ENCODE data around the gene LRTM2. TPM values are rescaled to one million over a fixed set of nuclear protein-coding genes. Genes with fewer than 3 reads are reported as not detected.

The LRTM2 gene
- total RNA-seq, 2 experiments from 2014 or later = not detected

DNA sequence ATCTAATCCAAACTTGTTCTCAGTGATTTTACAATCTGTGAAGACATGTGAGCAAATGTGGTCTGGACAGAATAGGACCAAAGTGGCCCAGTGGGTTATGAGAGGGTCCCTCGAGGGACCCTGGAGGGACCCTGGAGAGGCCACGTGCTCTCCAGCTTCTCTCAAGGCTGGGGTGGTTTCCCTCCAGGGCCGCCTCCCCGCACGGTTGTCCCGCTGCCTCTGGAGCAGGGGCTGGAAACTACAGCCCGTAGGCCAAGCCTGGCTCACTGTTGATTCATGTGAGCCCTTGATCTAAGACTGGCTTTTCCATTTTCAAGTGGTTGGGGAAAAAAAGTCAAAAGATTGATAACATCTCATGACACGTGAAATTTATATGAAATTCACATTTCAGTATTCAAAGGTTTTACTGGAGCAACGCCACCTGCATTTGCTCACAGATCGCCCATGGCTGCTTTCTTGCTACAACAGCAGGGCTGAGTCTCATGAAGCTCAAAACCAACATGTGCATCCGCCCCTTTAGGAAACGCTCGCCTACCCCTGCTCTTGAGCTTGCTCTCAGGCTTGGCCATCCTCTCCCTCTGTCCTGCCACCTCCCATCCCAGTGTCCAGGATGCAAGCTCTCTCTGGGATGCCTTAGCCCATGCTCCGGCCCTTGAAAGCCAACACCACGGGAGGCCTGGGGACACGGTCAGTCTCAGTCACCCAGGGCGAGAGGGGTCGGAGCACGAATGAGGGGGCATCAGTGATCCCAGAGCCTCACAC lies 12.1 kb upstream of the LRTM2 start:
- CTCF ChIA-PET = interaction anchor here (0.6 to 1.3 kb wide), 2 partner anchors 17 to 1265 kb away, joined by 3 to 4 read pairs; no protein-coding TSS in a partner anchor
- no peak for DNase-seq
- H3K4me3 Mint-ChIP-seq = no peak overlapping the region
- peaks cover 11% of the 10 kb centered on the region for H3K4me1 Mint-ChIP-seq (ENCODE audit: low read depth)
- intact Hi-C loops (cut with micrococcal nuclease) = no loop called here
- H3K27ac Mint-ChIP-seq = no peak overlapping the region
- no peaks in the 10 kb centered on the region for H3K27me3 Mint-ChIP-seq (ENCODE audit: low read depth)
- no peaks in the 10 kb centered on the region for H3K36me3 Mint-ChIP-seq (ENCODE audit: low read depth)
- no peaks in the 10 kb centered on the region for H3K9me3 Mint-ChIP-seq

DNA sequence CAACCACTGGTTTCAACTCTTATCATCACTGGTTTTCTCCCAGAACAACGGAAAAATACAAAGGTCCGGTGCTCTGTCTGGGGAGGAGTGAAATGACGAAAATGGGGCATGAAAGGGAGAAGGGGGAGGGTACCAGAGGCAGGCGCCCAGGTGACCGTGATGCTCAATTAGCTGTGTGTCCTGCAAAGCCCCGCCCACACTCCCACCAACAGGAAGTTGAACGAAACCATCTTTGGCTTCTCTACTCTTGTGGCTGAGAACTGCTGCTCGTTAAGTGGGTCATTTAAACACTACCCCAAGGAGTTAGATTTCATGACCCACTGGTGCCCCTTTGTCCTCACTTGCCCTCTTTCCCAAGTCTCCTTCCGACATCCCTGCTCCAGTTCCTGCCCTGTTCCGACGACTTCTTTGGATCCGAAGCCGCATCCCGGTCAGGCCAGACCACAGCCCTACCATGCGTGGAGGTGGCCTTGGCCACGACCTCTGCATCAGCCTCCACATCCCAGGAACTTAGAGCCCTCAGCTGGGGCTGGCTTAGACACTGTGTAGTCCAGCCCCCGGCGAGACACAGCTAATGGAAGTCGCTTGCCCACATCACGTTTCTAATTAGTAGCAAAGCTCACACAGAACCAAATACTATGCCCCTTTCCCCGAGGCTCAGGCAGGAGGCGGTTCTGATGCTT lies 11.4 kb upstream of the LRTM2 start:
- DNase-seq = no peak
- Mint-ChIP-seq H3K4me1 (ENCODE audit: low read depth) (peaks cover 11% of the 10 kb centered on the region), H3K36me3 (ENCODE audit: low read depth) (no peaks in the 10 kb centered on the region), H3K27ac (no peak overlapping the region), H3K27me3 (ENCODE audit: low read depth) (no peaks in the 10 kb centered on the region), H3K4me3 (no peak overlapping the region), H3K9me3 (no peaks in the 10 kb centered on the region)
- intact Hi-C loops (cut with micrococcal nuclease) = no loop called here
- CTCF ChIA-PET = interaction anchor here (0.6 to 1.3 kb wide), 3 partner anchors 17 to 1264 kb away, joined by 3 to 4 read pairs (median 3); no protein-coding TSS in a partner anchor

DNA sequence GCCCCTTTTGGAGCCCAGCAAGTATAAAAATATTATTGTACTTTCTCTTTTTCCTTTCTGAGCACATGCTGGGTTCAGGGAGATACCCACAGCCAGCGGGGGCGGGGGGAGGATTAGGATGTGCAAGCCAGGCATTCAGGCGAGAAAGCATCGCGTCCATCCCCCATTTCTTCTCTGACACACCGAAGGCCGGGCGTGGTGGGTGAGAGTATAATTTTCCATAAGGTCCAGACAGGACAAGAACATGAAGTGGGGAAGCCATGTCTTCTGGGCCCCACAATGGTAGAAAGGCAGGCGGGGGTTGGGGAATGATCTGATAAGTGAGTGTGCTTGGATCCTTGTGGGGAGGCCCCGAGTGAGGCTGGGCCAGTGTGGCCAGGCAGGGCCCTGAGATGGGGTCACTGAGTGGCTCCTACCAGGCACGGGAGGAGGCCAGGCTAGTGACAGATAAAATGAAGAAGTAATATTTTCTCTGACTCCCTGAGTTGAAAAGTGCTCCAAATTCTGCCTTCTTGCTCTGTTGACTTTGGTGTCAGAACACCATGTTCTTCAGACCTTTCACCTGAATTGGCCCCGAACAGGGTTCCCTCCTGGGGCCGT lies 10.7 kb upstream of the LRTM2 start:
- no peaks in the 10 kb centered on the region for H3K9me3 Mint-ChIP-seq
- H3K4me1 Mint-ChIP-seq (ENCODE audit: low read depth) = peaks cover 7% of the 10 kb centered on the region
- peaks cover 2% of the 10 kb centered on the region for H3K27me3 Mint-ChIP-seq (ENCODE audit: low read depth)
- intact Hi-C loops (cut with micrococcal nuclease) = no loop called here
- CTCF ChIA-PET = interaction anchor here (0.6 kb wide), 1 partner anchor 17 kb away, joined by 3 read pairs; no protein-coding TSS in a partner anchor
- H3K27ac Mint-ChIP-seq = no peak overlapping the region
- H3K36me3 Mint-ChIP-seq (ENCODE audit: low read depth) = no peaks in the 10 kb centered on the region
- H3K4me3 Mint-ChIP-seq = no peak overlapping the region
- DNase-seq = no peak

DNA sequence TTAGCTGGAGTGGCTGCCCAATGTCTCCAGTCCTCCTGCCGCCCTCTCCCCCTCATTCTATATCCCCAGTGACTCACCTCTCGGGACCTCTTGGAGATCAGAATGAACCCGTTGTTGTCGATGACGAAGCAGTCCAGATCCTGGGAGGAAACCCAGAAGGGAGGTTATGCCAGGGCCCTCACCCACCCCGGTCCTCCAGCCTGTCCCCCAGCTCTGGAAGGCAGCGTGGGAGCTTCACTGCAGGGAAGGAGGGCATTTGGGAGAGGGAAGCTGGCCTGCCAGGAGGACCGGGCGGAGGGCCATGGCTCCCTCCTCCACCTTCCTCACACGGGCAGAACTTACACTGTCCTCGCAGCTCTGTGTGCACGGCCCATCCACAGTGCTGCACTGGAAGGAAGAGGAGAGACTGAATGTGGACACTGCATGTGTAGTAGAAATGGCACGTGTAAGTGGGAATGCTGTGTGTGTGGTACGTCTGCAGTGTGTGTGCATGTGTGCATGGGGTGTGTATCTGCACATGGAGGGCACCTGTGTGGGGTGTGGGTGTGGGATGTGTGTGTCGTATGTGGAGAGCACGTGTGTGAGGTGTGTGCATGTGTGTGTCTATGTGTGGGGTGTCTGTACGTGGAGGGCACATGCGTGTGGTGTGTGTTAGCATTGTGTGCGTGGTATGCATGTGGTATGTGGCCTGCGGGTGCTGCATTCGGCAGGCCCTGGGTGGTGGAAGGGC lies 10.0 kb upstream of the LRTM2 start:
- Mint-ChIP-seq H3K4me3 (peak overlapping the region; percentile 15), H3K4me1 (ENCODE audit: low read depth) (peaks cover 5% of the 10 kb centered on the region), H3K9me3 (no peaks in the 10 kb centered on the region), H3K27ac (peak overlapping the region; percentile 16), H3K27me3 (ENCODE audit: low read depth) (peaks cover 2% of the 10 kb centered on the region), H3K36me3 (ENCODE audit: low read depth) (no peaks in the 10 kb centered on the region)
- CTCF ChIA-PET = interaction anchor here (0.6 kb wide), 1 partner anchor 129 kb away, joined by 3 read pairs; no protein-coding TSS in a partner anchor
- no peak for DNase-seq
- intact Hi-C loops (cut with micrococcal nuclease) = no loop called here

DNA sequence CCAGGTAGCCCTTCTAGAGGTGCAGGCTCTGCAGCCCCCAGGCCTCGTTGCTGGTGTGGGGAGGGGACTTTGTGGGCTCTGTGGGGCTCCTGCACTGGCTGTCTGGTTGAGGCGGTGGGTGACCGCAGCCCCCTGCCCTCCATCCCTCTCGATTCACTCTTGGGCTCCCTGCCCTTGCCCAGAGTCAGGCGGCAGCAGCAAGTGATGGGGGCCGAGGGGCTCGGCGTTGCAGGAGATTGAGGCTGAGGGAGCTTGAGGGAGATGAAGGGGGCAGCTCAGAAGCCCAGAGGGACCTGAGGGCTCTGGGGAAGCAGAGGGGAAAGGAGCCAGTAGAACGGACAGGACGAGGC lies 9.5 kb upstream of the LRTM2 start:
- no peaks in the 10 kb centered on the region for H3K36me3 Mint-ChIP-seq (ENCODE audit: low read depth)
- H3K27me3 Mint-ChIP-seq (ENCODE audit: low read depth) = peaks cover 2% of the 10 kb centered on the region
- H3K27ac Mint-ChIP-seq = peak overlapping the region; percentile 46
- CTCF ChIA-PET = interaction anchor here (0.6 kb wide), 1 partner anchor 129 kb away, joined by 3 read pairs; no protein-coding TSS in a partner anchor
- no peaks in the 10 kb centered on the region for H3K9me3 Mint-ChIP-seq
- intact Hi-C loops (cut with micrococcal nuclease) = no loop called here
- peak overlapping the region; percentile 46 for H3K4me3 Mint-ChIP-seq
- H3K4me1 Mint-ChIP-seq (ENCODE audit: low read depth) = peaks cover 5% of the 10 kb centered on the region
- DNase-seq = no peak

DNA sequence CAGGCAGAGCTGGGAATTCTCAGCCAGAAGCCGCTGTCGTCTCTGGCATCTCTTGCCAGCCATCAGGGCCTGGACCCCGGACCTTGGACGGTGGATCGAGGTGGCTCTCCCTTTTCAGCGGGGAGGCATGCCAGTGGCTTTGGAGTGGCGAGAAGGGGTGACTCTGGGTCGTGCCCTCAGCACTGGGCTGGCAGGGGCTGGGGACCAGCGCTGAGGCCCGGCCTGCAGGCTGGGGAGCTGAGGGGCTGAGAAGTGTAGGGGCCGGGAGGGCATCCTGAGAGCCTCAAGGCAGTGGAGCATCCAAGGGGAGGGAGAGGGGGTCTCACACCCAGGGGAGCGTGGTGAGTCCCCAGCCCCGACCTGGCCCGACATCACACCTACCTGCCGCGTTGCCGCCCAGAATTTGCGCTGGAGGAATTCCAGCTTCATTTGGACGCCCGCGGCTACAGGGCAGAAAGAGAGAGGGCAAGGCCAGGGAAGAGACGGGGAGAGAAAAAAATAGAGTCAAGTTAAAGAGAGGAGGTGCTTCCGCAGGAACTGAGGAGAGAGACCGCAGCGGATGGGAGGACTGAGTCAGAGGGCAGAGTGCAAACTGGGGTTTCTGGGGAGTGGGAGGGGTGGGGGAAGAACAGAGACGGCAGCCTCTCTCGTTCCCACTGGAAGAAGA lies 9.0 kb upstream of the LRTM2 start:
- H3K27ac Mint-ChIP-seq = peak overlapping the region; percentile 46
- CTCF ChIA-PET = interaction anchor here (0.6 to 1.3 kb wide), 2 partner anchors 128 kb away, joined by 3 to 5 read pairs; no protein-coding TSS in a partner anchor
- H3K36me3 Mint-ChIP-seq (ENCODE audit: low read depth) = no peaks in the 10 kb centered on the region
- DNase-seq = peak; percentile 60
- H3K27me3 Mint-ChIP-seq (ENCODE audit: low read depth) = peaks cover 2% of the 10 kb centered on the region
- H3K9me3 Mint-ChIP-seq = no peaks in the 10 kb centered on the region
- peak overlapping the region; percentile 46 for H3K4me3 Mint-ChIP-seq
- intact Hi-C loops (cut with micrococcal nuclease) = no loop called here
- peaks cover 5% of the 10 kb centered on the region for H3K4me1 Mint-ChIP-seq (ENCODE audit: low read depth)

DNA sequence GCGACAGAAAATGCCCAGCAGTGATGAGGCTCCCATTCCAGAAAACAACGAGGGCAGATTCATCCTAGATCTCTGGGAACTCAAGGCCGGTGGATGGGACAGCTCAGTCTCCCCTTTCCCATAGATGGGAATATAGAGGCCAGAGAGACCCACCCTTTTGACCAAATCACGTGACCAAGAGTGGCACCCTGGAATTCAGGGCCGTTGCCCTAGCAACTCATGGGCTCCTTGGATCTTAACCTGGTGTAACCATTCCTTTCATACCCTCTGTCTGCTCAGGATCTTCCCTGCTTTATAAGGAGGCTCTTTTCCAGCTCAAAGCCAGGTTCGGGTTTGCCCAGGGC lies 8.4 kb upstream of the LRTM2 start:
- H3K4me1 Mint-ChIP-seq (ENCODE audit: low read depth) = peaks cover 5% of the 10 kb centered on the region
- no peaks in the 10 kb centered on the region for H3K9me3 Mint-ChIP-seq
- intact Hi-C loops (cut with micrococcal nuclease) = no loop called here
- no peak overlapping the region for H3K4me3 Mint-ChIP-seq
- no peak for DNase-seq
- H3K27ac Mint-ChIP-seq = peak overlapping the region; percentile 46
- peaks cover 2% of the 10 kb centered on the region for H3K27me3 Mint-ChIP-seq (ENCODE audit: low read depth)
- H3K36me3 Mint-ChIP-seq (ENCODE audit: low read depth) = no peaks in the 10 kb centered on the region
- CTCF ChIA-PET = interaction anchor here (1.3 kb wide), 1 partner anchor 128 kb away, joined by 5 read pairs; no protein-coding TSS in a partner anchor

DNA sequence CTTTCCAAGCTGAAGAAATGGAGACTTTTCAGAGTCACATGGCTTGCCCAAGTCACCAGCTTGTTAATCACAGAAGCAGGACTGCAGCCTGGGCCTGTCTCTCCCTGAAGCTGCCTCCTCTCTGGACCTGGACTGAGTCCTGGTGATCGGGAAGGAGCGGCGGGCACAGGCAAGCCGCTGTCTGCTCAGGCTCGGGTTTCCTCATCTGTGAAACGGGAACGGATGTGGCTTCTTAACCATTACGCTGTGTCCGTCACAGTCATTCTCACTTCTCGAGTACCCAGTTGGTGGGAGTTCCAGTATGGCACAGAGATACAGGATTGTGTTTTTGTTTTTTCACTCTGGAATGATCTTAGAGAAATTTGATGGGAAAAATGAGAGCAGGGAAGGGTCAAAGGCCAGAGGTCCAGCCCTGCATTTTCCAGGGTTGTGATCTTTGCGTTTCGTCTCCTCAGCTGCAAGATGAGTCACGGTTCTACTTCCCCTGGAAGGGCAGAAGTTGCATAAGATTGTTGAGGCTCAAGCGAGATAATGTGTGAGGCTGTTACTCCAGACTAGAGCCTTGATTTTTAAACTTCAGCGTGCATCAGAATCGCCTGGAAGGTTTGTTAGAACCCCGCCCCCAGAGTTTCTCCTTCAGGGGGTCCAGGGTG lies 7.6 kb upstream of the LRTM2 start:
- intact Hi-C loops (cut with micrococcal nuclease) = no loop called here
- CTCF ChIA-PET = interaction anchor here (1.3 kb wide), 1 partner anchor 127 kb away, joined by 5 read pairs; no protein-coding TSS in a partner anchor
- no peak overlapping the region for H3K27ac Mint-ChIP-seq

DNA sequence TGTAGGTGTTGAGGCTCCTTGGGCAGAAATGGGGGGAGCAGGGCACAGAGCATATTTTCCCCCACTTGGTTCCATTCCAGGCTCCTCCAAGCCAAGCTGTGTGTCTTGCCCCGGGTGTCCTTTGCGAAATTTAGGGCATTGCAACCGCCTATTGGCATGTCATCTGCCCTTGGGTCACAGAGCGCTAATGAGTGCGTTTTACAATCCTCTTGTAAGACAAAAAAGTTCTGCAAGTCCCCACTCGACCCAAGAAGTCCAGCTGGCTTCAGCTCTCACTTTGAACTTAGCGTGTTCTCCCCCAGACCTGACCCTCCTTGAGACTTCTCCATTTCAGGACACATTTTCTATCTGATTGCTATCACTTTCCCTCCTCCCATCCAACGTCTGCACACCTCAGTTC lies 6.1 kb upstream of the LRTM2 start:
- Mint-ChIP-seq H3K36me3 (ENCODE audit: low read depth) (no peaks in the 10 kb centered on the region), H3K27ac (no peak overlapping the region), H3K9me3 (no peaks in the 10 kb centered on the region), H3K4me1 (ENCODE audit: low read depth) (peaks cover 5% of the 10 kb centered on the region), H3K27me3 (ENCODE audit: low read depth) (peaks cover 5% of the 10 kb centered on the region), H3K4me3 (no peak overlapping the region)
- CTCF ChIA-PET = interaction anchor here (1.3 kb wide), 1 partner anchor 125 kb away, joined by 3 read pairs; no protein-coding TSS in a partner anchor
- DNase-seq = no peak
- intact Hi-C loops (cut with micrococcal nuclease) = no loop called here

More for the DNA sequence above, 7.6 kb upstream of the LRTM2 start:
- H3K9me3 Mint-ChIP-seq = no peaks in the 10 kb centered on the region
- no peaks in the 10 kb centered on the region for H3K36me3 Mint-ChIP-seq (ENCODE audit: low read depth)
- H3K4me1 Mint-ChIP-seq (ENCODE audit: low read depth) = peaks cover 5% of the 10 kb centered on the region
- no peak overlapping the region for H3K4me3 Mint-ChIP-seq
- peaks cover 2% of the 10 kb centered on the region for H3K27me3 Mint-ChIP-seq (ENCODE audit: low read depth)
- DNase-seq = no peak

DNA sequence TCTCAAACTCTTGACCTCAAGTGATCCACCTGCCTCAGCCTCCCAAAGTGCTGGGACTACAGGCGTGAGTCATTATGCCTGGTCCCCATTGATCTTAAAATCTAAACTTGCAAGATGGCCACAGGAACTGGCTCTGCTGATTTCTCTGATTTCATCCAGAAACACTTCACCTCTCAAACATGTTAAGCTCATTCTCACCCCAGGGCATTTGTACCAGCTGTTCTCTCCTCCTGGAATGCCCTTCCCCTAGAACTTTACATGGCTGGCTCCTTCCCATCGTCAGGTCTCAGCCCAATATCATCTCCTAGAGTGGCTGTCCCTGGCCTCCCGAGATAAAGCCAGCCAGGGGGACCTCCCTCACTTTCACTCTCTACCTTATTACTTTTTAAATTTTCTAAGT lies 5.3 kb upstream of the LRTM2 start:
- no peak for DNase-seq
- Mint-ChIP-seq H3K27me3 (ENCODE audit: low read depth) (peaks cover 12% of the 10 kb centered on the region), H3K9me3 (no peaks in the 10 kb centered on the region), H3K27ac (no peak overlapping the region), H3K4me3 (no peak overlapping the region), H3K36me3 (ENCODE audit: low read depth) (no peaks in the 10 kb centered on the region), H3K4me1 (ENCODE audit: low read depth) (peaks cover 5% of the 10 kb centered on the region)
- CTCF ChIA-PET = interaction anchor here (1.3 kb wide), 1 partner anchor 124 kb away, joined by 3 read pairs; no protein-coding TSS in a partner anchor
- intact Hi-C loops (cut with micrococcal nuclease) = no loop called here
